SK-N-SH (cell line): ENCODE measurements around the gene GEMIN7. TPM values are rescaled to one million over a fixed set of nuclear protein-coding genes. Genes with fewer than 3 reads are reported as not detected.

Experiments used
- CTCF ChIA-PET: fragments of 300-600, 350-600 bp; formaldehyde crosslinking; extraction: SDS; loops from one replicate; lab custom pipeline; 2021; lab: Yijun Ruan, JAX
- POLR2A ChIA-PET: fragments of 350-600 bp; sonication (Branson Sonifier 250); formaldehyde crosslinking; extraction: SDS; loops from one replicate; lab custom pipeline; 2020; ENCODE audit warnings: antibody characterized with exemption, inconsistent platforms; lab: Yijun Ruan, JAX
- DNase-seq: peaks from one replicate; pipeline ENCODE4 v3.0.0; 2012
- H2AFZ ChIP-seq: fragments of 200-600 bp; sonication (generic); 2 replicates; pipeline ENCODE4 v1.8.1; 2016; ENCODE audit warnings: antibody characterized with exemption, mild to moderate bottlenecking, low read depth
- H3F3A ChIP-seq: fragments of 200-600 bp; sonication (generic); replicated peaks from 2 replicates; pipeline ENCODE3; 2016; ENCODE audit warnings: antibody characterized with exemption, mild to moderate bottlenecking; ENCODE audit not compliant: insufficient read depth
- H3K27ac ChIP-seq, 2 experiments: fragments of 200-500 bp in 1 of 2; fragments of 200-600 bp in 1 of 2; sonication (Bioruptor generic) in 1 of 2; sonication (generic), shearing (Covaris generic) in 1 of 2; 2 replicates each; pipeline versions ENCODE4 v1.5.1 to v1.6.1; 2014 to 2016; ENCODE audit warnings: low read depth in 2 of 2, inconsistent platforms in 1 of 2, low read length in 1 of 2, mild to moderate bottlenecking in 1 of 2, mixed read lengths in 1 of 2
- H3K27me3 ChIP-seq: fragments of 200-600 bp; sonication (generic), shearing (Covaris generic); 2 replicates; pipeline ENCODE4 v1.6.1; 2016; ENCODE audit warnings: mixed run types; ENCODE audit not compliant: insufficient read depth
- H3K36me3 ChIP-seq, 2 experiments: fragments of 200-500 bp in 1 of 2; fragments of 200-600 bp in 1 of 2; sonication (Bioruptor generic) in 1 of 2; sonication (generic) in 1 of 2; replicated peaks in 1 of 2; 2 replicates each; pipeline versions ENCODE3 to v1.5.1; 2014 to 2016; ENCODE audit warnings: low read length in 1 of 2, mild to moderate bottlenecking in 1 of 2; ENCODE audit not compliant: insufficient read depth in 2 of 2, control insufficient read depth in 1 of 2
- H3K4me1 ChIP-seq, 2 experiments: fragments of 200-500 bp in 1 of 2; fragments of 200-600 bp in 1 of 2; sonication (Bioruptor generic) in 1 of 2; sonication (generic), shearing (Covaris generic) in 1 of 2; 2 replicates each; pipeline versions ENCODE4 v1.5.1 to v1.6.1; 2014 to 2016; ENCODE audit warnings: low read depth in 1 of 2, low read length in 1 of 2, mixed run types in 1 of 2; ENCODE audit not compliant: insufficient read depth in 2 of 2, control insufficient read depth in 1 of 2
- H3K4me2 ChIP-seq: fragments of 200-600 bp; sonication (generic), shearing (Covaris generic); 2 replicates; pipeline ENCODE4 v1.6.1; 2017; ENCODE audit warnings: mixed run types
- H3K4me3 ChIP-seq, 2 experiments: fragments of 200-500 bp in 1 of 2; fragments of 200-600 bp in 1 of 2; sonication (Bioruptor generic) in 1 of 2; sonication (generic), shearing (Covaris generic) in 1 of 2; 2 replicates each; pipeline versions ENCODE4 v1.5.1 to v1.8.1; 2014 to 2016; ENCODE audit warnings: low read depth in 2 of 2, inconsistent platforms in 1 of 2, low read length in 1 of 2, mild to moderate bottlenecking in 1 of 2, mixed read lengths in 1 of 2, moderate library complexity in 1 of 2
- H3K79me2 ChIP-seq: fragments of 200-600 bp; sonication (generic); 2 replicates; pipeline ENCODE4 v1.8.1; 2017; ENCODE audit warnings: mild to moderate bottlenecking; ENCODE audit not compliant: insufficient read depth
- H3K9ac ChIP-seq: fragments of 200-600 bp; sonication (generic); 2 replicates; pipeline ENCODE4 v1.6.1; 2017; ENCODE audit warnings: mixed run types
- H3K9me2 ChIP-seq: fragments of 200-600 bp; sonication (generic); 2 replicates; pipeline ENCODE4 v1.6.1; 2017; ENCODE audit warnings: mixed run types
- H3K9me3 ChIP-seq: fragments of 200-600 bp; sonication (generic); 2 replicates; pipeline ENCODE4 v1.6.1; 2017; ENCODE audit warnings: mixed run types, mild to moderate bottlenecking, moderate library complexity
- H4K20me1 ChIP-seq: fragments of 200-600 bp; sonication (generic); 2 replicates; pipeline ENCODE4 v1.6.1; 2017; ENCODE audit warnings: mild to moderate bottlenecking, mixed run types; ENCODE audit not compliant: insufficient read depth
- ELF1 ChIP-seq: IDR thresholded peaks from 2 replicates; pipeline ENCODE4 v1.4.0; 2012
- FOXM1 ChIP-seq: IDR thresholded peaks from 2 replicates; pipeline ENCODE4 v1.4.0; 2012; ENCODE audit warnings: low read depth, mild to moderate bottlenecking
- IRF3 ChIP-seq: fragments of 150-350 bp; IDR thresholded peaks from 2 replicates; pipeline ENCODE4 v1.6.1; 2016; ENCODE audit warnings: mild to moderate bottlenecking, low read depth, low read length
- RAD21 ChIP-seq: IDR thresholded peaks from 2 replicates; pipeline ENCODE4 v1.6.1; 2012; ENCODE audit warnings: mild to moderate bottlenecking, low read length
- TEAD4 ChIP-seq: IDR thresholded peaks from 2 replicates; pipeline ENCODE4 v1.4.0; 2012; ENCODE audit warnings: mild to moderate bottlenecking, borderline replicate concordance; ENCODE audit not compliant: insufficient read depth
- WGBS: methylation state at CpG from one replicate; pipeline ENCODE4 v1.1.6; 2017; ENCODE audit warnings: low lambda C conversion rate; 5-methylcytosine and 5-hydroxymethylcytosine counted together
- polyA plus RNA-seq, 3 experiments: library from polyadenylated mRNA; depleted of rRNA; stranded (reverse); fragments of >200 nt; gene quantifications; 2 replicates each; pipeline ENCODE4 v1.2.3, GENCODE V29; 2012

GEMIN7 gene
- polyA plus RNA-seq, 1 of the 3 experiments (the other 2 are of a cell fraction) = 28.7 TPM

GRCh38 chr19:45032421-45032820, 46.6 kb upstream of the GEMIN7 start:
- Histone ChIP-seq H3K4me1 (no peaks in the 10 kb centered on the region), H3K79me2 (no peaks in the 10 kb centered on the region), H3F3A (peaks cover 7% of the 10 kb centered on the region), H2AFZ (no peak overlapping the region), H3K36me3 (peaks cover 0 to 14% of the 10 kb centered on the region in 2 experiments), H3K4me2 (no peak overlapping the region), H3K4me3 (no peak overlapping the region), H4K20me1 (no peaks in the 10 kb centered on the region), H3K27ac (no peak overlapping the region), H3K9me3 (no peaks in the 10 kb centered on the region), H3K27me3 (no peaks in the 10 kb centered on the region), H3K9me2 (no peaks in the 10 kb centered on the region), H3K9ac (no peak overlapping the region)
- POLR2A ChIA-PET = no interaction called here
- 92% methylated on average over 15 of the region's 18 CpGs for WGBS
- no peak for DNase-seq
- CTCF ChIA-PET = no interaction called here
- TF ChIP-seq ELF1 (no peak), RAD21 (no peak)

GRCh38 chr19:45035755-45036154, 43.3 kb upstream of the GEMIN7 start:
- Histone ChIP-seq H3K4me2 (no peak overlapping the region), H3K4me1 (peaks cover 10 to 11% of the 10 kb centered on the region in 2 experiments; a peak in 3 of 4 replicates), H3K79me2 (peaks cover 19% of the 10 kb centered on the region), H3K36me3 (peaks cover 7 to 11% of the 10 kb centered on the region in 2 experiments), H3K9me2 (no peaks in the 10 kb centered on the region), H4K20me1 (peaks cover 15% of the 10 kb centered on the region), H3K9ac (no peak overlapping the region), H3K9me3 (no peaks in the 10 kb centered on the region), H2AFZ (no peak overlapping the region), H3K4me3 (no peak overlapping the region), H3K27ac (no peak overlapping the region), H3F3A (peaks cover 7% of the 10 kb centered on the region), H3K27me3 (no peaks in the 10 kb centered on the region)
- no peak for DNase-seq
- POLR2A ChIA-PET = no interaction called here
- CTCF ChIA-PET = interaction anchor here (1.2 kb wide), 1 partner anchor 24 kb away, joined by 4 read pairs; no protein-coding TSS in a partner anchor
- 94% methylated on average over 6 of the region's 6 CpGs for WGBS
- TF ChIP-seq IRF3 = no peak
- TF ChIP-seq FOXM1 = no peak

- Histone ChIP-seq H3K4me1 (peaks cover 10 to 11% of the 10 kb centered on the region in 2 experiments; a peak in 3 of 4 replicates), H3K36me3 (peaks cover 20 to 23% of the 10 kb centered on the region in 2 experiments)
- CTCF ChIA-PET = interaction anchor here (0.8 to 1.4 kb wide), 2 partner anchors 8 to 22 kb away, joined by 4 read pairs; no protein-coding TSS in a partner anchor
Measured at GRCh38 chr19:45037393-45038169, 41.5 kb upstream of the GEMIN7 start.

More at GRCh38 chr19:45037393-45038169, 41.5 kb upstream of the GEMIN7 start:
- no peak for DNase-seq
- no peak overlapping the region for H2AFZ ChIP-seq
- H3K4me3 ChIP-seq = no peak overlapping the region
- POLR2A ChIA-PET = interaction anchor here (1.4 to 2.0 kb wide), 2 partner anchors 9 to 22 kb away, joined by 3 to 11 read pairs; no protein-coding TSS in a partner anchor
- no peaks in the 10 kb centered on the region for H3K9me3 ChIP-seq
- peaks cover 7% of the 10 kb centered on the region for H3F3A ChIP-seq
- no peak overlapping the region; a peak in 1 of 4 replicates for H3K27ac ChIP-seq
- TF ChIP-seq TEAD4 = no peak
- TF ChIP-seq, all 33 proteins: peak for 0
- H3K9me2 ChIP-seq = no peaks in the 10 kb centered on the region
- no peak overlapping the region for H3K9ac ChIP-seq
- H3K27me3 ChIP-seq = no peaks in the 10 kb centered on the region
- 95% methylated on average over 18 of the region's 37 CpGs for WGBS
- H4K20me1 ChIP-seq = peaks cover 33% of the 10 kb centered on the region
- H3K79me2 ChIP-seq = peaks cover 37% of the 10 kb centered on the region
- H3K4me2 ChIP-seq = no peak overlapping the region
